ENCODE results near the gene FOSB. TPM values are rescaled to one million over a fixed set of nuclear protein-coding genes. Genes with fewer than 3 reads are reported as not detected.

FOSB gene
- total and polyA plus RNA-seq, 7 donors, result 0.32 to 9.4 (median 1.5) TPM

GRCh38 chr19:45483033-45483432 lies 15.2 kb downstream of the FOSB start:
- WGBS, 3 donors, result 90 to 92% (median 91%) methylated on average over 5 of the region's 5 CpGs
- intact Hi-C loops (cut with DNase I), result no loop called here
- no peak overlapping the region for H3K4me3 ChIP-seq
- DNase-seq (no peak), ATAC-seq (no peak)
- TF ChIP-seq CTCF (IDR thresholded peaks at IDR 0.05), result no peak
- H3K36me3 ChIP-seq (ENCODE audit: insufficient read depth in 1 of 2, low read depth in 1 of 2), result peaks cover 0 to 22% of the 10 kb centered on the region in 2 donors
- H3K27me3 ChIP-seq (ENCODE audit: insufficient read depth in 3 of 3, low read length in 2 of 3), result no peaks in the 10 kb centered on the region
- H3K9me3 ChIP-seq, result no peaks in the 10 kb centered on the region
- H3K27ac ChIP-seq, result no peak overlapping the region
- peaks cover 2% of the 10 kb centered on the region for H3K4me1 ChIP-seq

- DNase-seq, result no peak
- peaks cover 0 to 30% of the 10 kb centered on the region in 2 donors for H3K36me3 ChIP-seq (ENCODE audit: insufficient read depth in 1 of 2, low read depth in 1 of 2)
- TF ChIP-seq CTCF (IDR thresholded peaks at IDR 0.05), result no peak
- no peaks in the 10 kb centered on the region for H3K27me3 ChIP-seq (ENCODE audit: insufficient read depth in 3 of 3, low read length in 2 of 3)
- no peak overlapping the region for H3K27ac ChIP-seq
- H3K4me3 ChIP-seq, result no peak overlapping the region
- no peaks in the 10 kb centered on the region for H3K4me1 ChIP-seq
- ATAC-seq, result no peak
- 64 to 84% (median 67%) methylated on average over 13 of the region's 13 CpGs for WGBS, 3 donors
- H3K9me3 ChIP-seq, result no peaks in the 10 kb centered on the region
- intact Hi-C loops (cut with DNase I), result no loop called here
Observed at GRCh38 chr19:45484273-45484945, 16.6 kb downstream of the FOSB start.

GRCh38 chr19:45485305-45486077 lies 17.7 kb downstream of the FOSB start:
- WGBS, 3 donors, result 1 to 2% (median 1%) methylated on average over 33 to 35 of the region's 35 CpGs
- Histone ChIP-seq H3K27me3 (ENCODE audit: insufficient read depth in 3 of 3, low read length in 2 of 3) (no peaks in the 10 kb centered on the region), H3K27ac (peak overlapping the region; percentile 77), H3K9me3 (no peaks in the 10 kb centered on the region), H3K36me3 (ENCODE audit: insufficient read depth in 1 of 2, low read depth in 1 of 2) (peaks cover 0 to 30% of the 10 kb centered on the region in 2 donors), H3K4me3 (peak overlapping the region; percentile 73), H3K4me1 (no peaks in the 10 kb centered on the region)
- intact Hi-C loops (cut with DNase I), result no loop called here
- DNase-seq (peak; percentile 98 to 99), ATAC-seq (peak; percentile 93 to 96 (median 94))
- peak; percentile 74 for TF ChIP-seq CTCF (IDR thresholded peaks at IDR 0.05)

- WGBS, 3 donors, result 80 to 90% (median 83%) methylated on average over 15 of the region's 15 CpGs
Observed at GRCh38 chr19:45488708-45489107, 20.9 kb downstream of the FOSB start.

More at GRCh38 chr19:45488708-45489107, 20.9 kb downstream of the FOSB start:
- ATAC-seq (no peak), DNase-seq (peak in 1 of 2 donors; percentile 54)
- H3K36me3 ChIP-seq (ENCODE audit: insufficient read depth in 1 of 2, low read depth in 1 of 2), result peaks cover 0 to 30% of the 10 kb centered on the region in 2 donors
- no peak for TF ChIP-seq CTCF (IDR thresholded peaks at IDR 0.05)
- intact Hi-C loops (cut with DNase I), result no loop called here
- no peaks in the 10 kb centered on the region for H3K9me3 ChIP-seq
- no peaks in the 10 kb centered on the region for H3K27me3 ChIP-seq (ENCODE audit: insufficient read depth in 3 of 3, low read length in 2 of 3)
- no peak overlapping the region for H3K27ac ChIP-seq
- no peak overlapping the region for H3K4me3 ChIP-seq
- H3K4me1 ChIP-seq, result peaks cover 15% of the 10 kb centered on the region

All from psoas muscle (tissue), 8 donors.